ENCODE results near the gene CCDC85A. TPM values are rescaled to one million over a fixed set of nuclear protein-coding genes. Genes with fewer than 3 reads are reported as not detected.

CCDC85A gene
- total and polyA plus RNA-seq, 2 of the 4 experiments (the other 2 are of a cell fraction): 1.1 to 2.2 TPM

- H3K4me3 ChIP-seq (ENCODE audit: insufficient read depth, low read depth, low read length): no peak overlapping the region
- H3K79me1 ChIP-seq (ENCODE audit: low read depth in 1 of 2, low read length in 2 of 2): no peaks in the 10 kb centered on the region
- no peak overlapping the region for H4K8ac ChIP-seq (ENCODE audit: low read depth in 2 of 2, low read length in 2 of 2)
- no peak overlapping the region for H4K5ac ChIP-seq (ENCODE audit: low read depth, low read length)
- BruUV-seq (replicated peaks): no TSS peak
- H4K91ac ChIP-seq (ENCODE audit: insufficient read depth, low read depth, low read length): no peak overlapping the region
- no peak overlapping the region for H3K23ac ChIP-seq (ENCODE audit: low read depth, low read length)
- no peak overlapping the region for H3K56ac ChIP-seq (ENCODE audit: extremely low read depth, insufficient read depth, low read length)
- no peak overlapping the region for H2BK15ac ChIP-seq (ENCODE audit: low read depth, low read length)
- H2AK5ac ChIP-seq (ENCODE audit: low read depth, low read length): no peak overlapping the region
- intact Hi-C loops (cut with micrococcal nuclease) (no loop called here), dilution Hi-C loops (cut with HindIII; ENCODE audit: low sequenced_read_pairs, unreplicated experiment) (no loop called here), in situ Hi-C loops (cut with MboI; ENCODE audit: low sequenced_read_pairs) (no loop called here)
- POLR2A ChIA-PET (ENCODE audit: unreplicated experiment): no interaction called here
- CTCF ChIA-PET: no interaction called here
- H3K9me1 ChIP-seq (ENCODE audit: insufficient read depth, low read length): no peaks in the 10 kb centered on the region
- no peaks in the 10 kb centered on the region; the same call in 1 of the 2 replicates for H3K9me3 ChIP-seq (ENCODE audit: control insufficient read depth, insufficient read depth, low read length)
- no peak overlapping the region for H2AK9ac ChIP-seq (replicated peaks; ENCODE audit: low read depth, low read length, poor library complexity)
- H3K4ac ChIP-seq (ENCODE audit: low read depth, low read length): no peak overlapping the region
- no peak overlapping the region for H3K9ac ChIP-seq (ENCODE audit: low read depth, low read length)
- no peak overlapping the region for H3K4me2 ChIP-seq (ENCODE audit: low read depth, low read length)
- no peak overlapping the region for H3K18ac ChIP-seq (ENCODE audit: low read depth, low read length)
- no peak overlapping the region for H3K14ac ChIP-seq (replicated peaks; ENCODE audit: low read depth, low read length)
- no peak overlapping the region for H2BK5ac ChIP-seq (ENCODE audit: low read depth, low read length, poor library complexity, severe bottlenecking)
- H2AFZ ChIP-seq (replicated peaks; ENCODE audit: low read length, poor library complexity): no peak overlapping the region
- DNase-seq (no peak), ATAC-seq (ENCODE audit: low read depth) (no peak)
- WGBS, 2 experiments (ENCODE audit: extremely low coverage in 2 of 2, insufficient read length in 1 of 2): no CpG with 5 or more reads among the region's 4 CpGs
- no peak overlapping the region for H2BK20ac ChIP-seq (ENCODE audit: low read depth, low read length)
- H3K27me3 ChIP-seq (ENCODE audit: control insufficient read depth, insufficient read depth, low read length): no peaks in the 10 kb centered on the region
- H3K27ac ChIP-seq (ENCODE audit: insufficient read depth, low read length): no peak overlapping the region
- TF ChIP-seq RCOR1 (IDR thresholded peaks at IDR 0.05; ENCODE audit: insufficient replicate concordance, low read length) (no peak), MAZ (IDR thresholded peaks at IDR 0.05; ENCODE audit: borderline replicate concordance, low read depth, low read length) (no peak), POLR2A (IDR thresholded peaks at IDR 0.05; ENCODE audit: low read depth, low read length) (no peak), RAD21 (IDR thresholded peaks at IDR 0.05; ENCODE audit: low read length) (no peak), NFE2L2 (IDR thresholded peaks at IDR 0.05; ENCODE audit: low read depth, low read length) (no peak), RFX5 (IDR thresholded peaks at IDR 0.05; ENCODE audit: low read depth, low read length) (no peak), MAFK (IDR thresholded peaks at IDR 0.05; ENCODE audit: low read depth, low read length) (no peak), BHLHE40 (IDR thresholded peaks at IDR 0.05; ENCODE audit: low read depth, low read length) (no peak), USF2 (IDR thresholded peaks at IDR 0.05; ENCODE audit: low read depth, low read length) (no peak), ELK1 (IDR thresholded peaks at IDR 0.05; ENCODE audit: borderline replicate concordance, low read depth, low read length) (no peak), MXI1 (IDR thresholded peaks at IDR 0.05; ENCODE audit: borderline replicate concordance, low read depth, low read length) (no peak), CHD1 (IDR thresholded peaks at IDR 0.05; ENCODE audit: low read depth, low read length) (no peak), SMC3 (IDR thresholded peaks at IDR 0.05; ENCODE audit: low read depth, low read length) (no peak), CTCF (conservative IDR thresholded peaks at IDR 0.05; ENCODE audit: low read depth, low read length) (no peak), CEBPB (IDR thresholded peaks at IDR 0.05; ENCODE audit: low read depth, low read length) (no peak), FOS (IDR thresholded peaks at IDR 0.05; ENCODE audit: low read depth, low read length) (no peak)
- H4K20me1 ChIP-seq (ENCODE audit: insufficient read depth, low read length): no peaks in the 10 kb centered on the region
- no peak overlapping the region for H2BK120ac ChIP-seq (ENCODE audit: low read depth, low read length)
- H3K36me3 ChIP-seq (ENCODE audit: control insufficient read depth, insufficient read depth, low read length): no peaks in the 10 kb centered on the region
- H3K4me1 ChIP-seq (ENCODE audit: control insufficient read depth, insufficient read depth, low read length): no peaks in the 10 kb centered on the region
Observed at GRCh38 chr2:56318147-56318546, 134.4 kb downstream of the CCDC85A start.

Data from IMR-90 (cell line).